Astrocyte (in vitro differentiated cells and primary cell): ENCODE measurements around the gene ATP6V0D1. TPM values are rescaled to one million over a fixed set of nuclear protein-coding genes. Genes with fewer than 3 reads are reported as not detected.

Experiments
- DNase-seq: peaks from one replicate; pipeline ENCODE4 v3.0.0-alpha.2; 2010; ENCODE audit warnings: low read depth
- FAIRE-seq: peaks from 2 replicates; lab custom pipeline; 2011; peaks lifted over from hg19 to GRCh38; lab: Jason Lieb, UNC
- H2AFZ ChIP-seq: 2 replicates; pipeline ENCODE4 v1.6.0; 2012; ENCODE audit warnings: low read depth, low read length, inconsistent platforms
- H3K27ac ChIP-seq: 2 replicates; pipeline ENCODE4 v1.5.1; 2011; ENCODE audit warnings: low read depth, low read length, inconsistent platforms
- H3K27me3 ChIP-seq: 2 replicates; pipeline ENCODE4 v1.6.0; 2011; ENCODE audit warnings: low read length, inconsistent platforms; ENCODE audit not compliant: insufficient read depth
- H3K36me3 ChIP-seq: 2 replicates; pipeline ENCODE4 v1.5.1; 2011; ENCODE audit warnings: low read length, inconsistent platforms; ENCODE audit not compliant: insufficient read depth
- H3K4me1 ChIP-seq: 2 replicates; pipeline ENCODE4 v1.5.1; 2011; ENCODE audit warnings: low read length, inconsistent platforms; ENCODE audit not compliant: insufficient read depth
- H3K4me2 ChIP-seq: 2 replicates; pipeline ENCODE4 v1.6.0; 2012; ENCODE audit warnings: low read length, inconsistent platforms
- H3K4me3 ChIP-seq: 2 replicates; pipeline ENCODE4 v1.5.1; 2011; ENCODE audit warnings: low read depth, mild to moderate bottlenecking, low read length, inconsistent platforms; ENCODE audit not compliant: insufficient read depth
- H3K79me2 ChIP-seq: 2 replicates; pipeline ENCODE4 v1.6.0; 2012; ENCODE audit warnings: mild to moderate bottlenecking, low read length, inconsistent platforms; ENCODE audit not compliant: insufficient read depth
- H3K9ac ChIP-seq: 2 replicates; pipeline ENCODE4 v1.6.0; 2012; ENCODE audit warnings: mild to moderate bottlenecking, low read length, inconsistent platforms
- H3K9me3 ChIP-seq: 2 replicates; pipeline ENCODE4 v1.5.1; 2012; ENCODE audit warnings: low read depth, mild to moderate bottlenecking, low read length, inconsistent platforms; ENCODE audit not compliant: insufficient read depth
- H4K20me1 ChIP-seq: 2 replicates; pipeline ENCODE4 v1.6.0; 2012; ENCODE audit warnings: low read length, inconsistent platforms; ENCODE audit not compliant: insufficient read depth
- H3K27ac Mint-ChIP-seq: one replicate; pipeline ENCODE4 v1.8.0; 2021; ENCODE audit warnings: mild to moderate bottlenecking, mixed read lengths; ENCODE audit not compliant: unreplicated experiment
- H3K27me3 Mint-ChIP-seq: one replicate; pipeline ENCODE4 v1.8.0; 2021; ENCODE audit warnings: low read depth, mixed read lengths; ENCODE audit not compliant: unreplicated experiment
- H3K36me3 Mint-ChIP-seq: one replicate; pipeline ENCODE4 v1.8.0; 2021; ENCODE audit warnings: low read depth, mixed read lengths; ENCODE audit not compliant: unreplicated experiment
- H3K4me1 Mint-ChIP-seq: one replicate; pipeline ENCODE4 v1.8.0; 2021; ENCODE audit warnings: low read depth, mixed read lengths; ENCODE audit not compliant: unreplicated experiment
- H3K4me3 Mint-ChIP-seq: one replicate; pipeline ENCODE4 v1.8.0; 2021; ENCODE audit warnings: mild to moderate bottlenecking, moderate library complexity, mixed read lengths; ENCODE audit not compliant: unreplicated experiment
- H3K9me3 Mint-ChIP-seq: one replicate; pipeline ENCODE4 v1.8.0; 2021; ENCODE audit warnings: mild to moderate bottlenecking, mixed read lengths; ENCODE audit not compliant: unreplicated experiment
- EZH2 ChIP-seq: IDR thresholded peaks from 2 replicates; pipeline ENCODE4 v1.6.1; 2012; ENCODE audit warnings: mild to moderate bottlenecking, low read length, inconsistent platforms; ENCODE audit not compliant: insufficient read depth
- total RNA-seq: library from RNA; stranded (reverse); gene quantifications from 2 replicates; pipeline ENCODE4 v1.2.1, GENCODE V29; 2021
- TF ChIP-seq, protein P1 (sequence below): IDR thresholded peaks from 2 replicates; pipeline ENCODE4 v1.5.1; 2011; ENCODE audit warnings: low read depth, mild to moderate bottlenecking, inconsistent platforms, low read length, moderate library complexity; ENCODE audit not compliant: insufficient read depth

Gene ATP6V0D1
- total RNA-seq, 1 donor from 2014 or later: 114 TPM

GRCh38 chr16:67482233-67482924 is 1.4 kb upstream of the ATP6V0D1 start:
- H2AFZ ChIP-seq: peak overlapping the region; percentile 88
- no peaks in the 10 kb centered on the region for H3K9me3 ChIP-seq
- H3K27ac ChIP-seq: peak overlapping the region; percentile 64
- Mint-ChIP-seq H3K27ac (peak overlapping the region; percentile 41), H3K36me3 (no peaks in the 10 kb centered on the region), H3K4me1 (peaks cover 16% of the 10 kb centered on the region), H3K9me3 (no peaks in the 10 kb centered on the region), H3K27me3 (peaks cover 2% of the 10 kb centered on the region), H3K4me3 (peak overlapping the region; percentile 98)
- peak overlapping the region; percentile 99 for H3K4me2 ChIP-seq
- DNase-seq: no peak
- H3K79me2 ChIP-seq: peaks cover 56% of the 10 kb centered on the region
- TF ChIP-seq, protein P1, sequence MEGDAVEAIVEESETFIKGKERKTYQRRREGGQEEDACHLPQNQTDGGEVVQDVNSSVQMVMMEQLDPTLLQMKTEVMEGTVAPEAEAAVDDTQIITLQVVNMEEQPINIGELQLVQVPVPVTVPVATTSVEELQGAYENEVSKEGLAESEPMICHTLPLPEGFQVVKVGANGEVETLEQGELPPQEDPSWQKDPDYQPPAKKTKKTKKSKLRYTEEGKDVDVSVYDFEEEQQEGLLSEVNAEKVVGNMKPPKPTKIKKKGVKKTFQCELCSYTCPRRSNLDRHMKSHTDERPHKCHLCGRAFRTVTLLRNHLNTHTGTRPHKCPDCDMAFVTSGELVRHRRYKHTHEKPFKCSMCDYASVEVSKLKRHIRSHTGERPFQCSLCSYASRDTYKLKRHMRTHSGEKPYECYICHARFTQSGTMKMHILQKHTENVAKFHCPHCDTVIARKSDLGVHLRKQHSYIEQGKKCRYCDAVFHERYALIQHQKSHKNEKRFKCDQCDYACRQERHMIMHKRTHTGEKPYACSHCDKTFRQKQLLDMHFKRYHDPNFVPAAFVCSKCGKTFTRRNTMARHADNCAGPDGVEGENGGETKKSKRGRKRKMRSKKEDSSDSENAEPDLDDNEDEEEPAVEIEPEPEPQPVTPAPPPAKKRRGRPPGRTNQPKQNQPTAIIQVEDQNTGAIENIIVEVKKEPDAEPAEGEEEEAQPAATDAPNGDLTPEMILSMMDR: no peak
- no peak for TF ChIP-seq EZH2
- no peak for FAIRE-seq
- H4K20me1 ChIP-seq: peaks cover 28% of the 10 kb centered on the region
- peak overlapping the region; percentile 99 for H3K9ac ChIP-seq
- H3K4me3 ChIP-seq: peak overlapping the region; percentile 86
- peaks cover 16% of the 10 kb centered on the region for H3K4me1 ChIP-seq
- no peaks in the 10 kb centered on the region for H3K36me3 ChIP-seq
- H3K27me3 ChIP-seq: no peaks in the 10 kb centered on the region

DNA sequence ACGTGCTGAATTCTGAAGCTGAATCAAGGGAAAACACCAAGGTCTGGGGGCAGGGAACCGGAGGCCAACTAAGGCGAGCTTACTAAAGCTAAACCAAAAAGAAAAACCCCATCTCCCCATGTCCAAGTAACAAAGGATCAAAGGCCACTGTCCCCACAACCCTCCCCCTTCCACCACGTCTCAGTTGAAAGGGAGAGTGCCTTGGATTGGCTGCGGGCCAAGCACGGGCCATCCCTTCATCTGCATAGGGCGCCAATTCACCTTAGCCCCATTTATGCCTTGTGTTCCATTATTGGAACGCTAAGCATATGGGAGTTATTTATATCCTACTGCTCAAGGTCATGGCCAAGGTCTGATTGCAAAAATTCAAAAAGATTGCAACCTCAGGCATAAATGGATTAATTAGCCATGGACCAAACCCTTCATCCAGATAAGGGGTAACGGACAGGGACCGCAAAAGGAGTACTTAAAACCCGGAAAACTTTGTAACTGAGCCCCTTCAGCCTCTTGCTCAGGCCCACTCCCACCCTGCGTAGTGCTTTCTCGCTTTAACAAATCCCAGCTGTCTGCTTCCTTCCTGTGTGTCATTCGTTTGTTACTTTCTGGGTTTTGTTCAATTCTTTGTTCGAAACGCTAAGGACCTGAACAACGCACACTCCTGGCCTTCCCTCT is 740 bp upstream of the ATP6V0D1 start:
- no peaks in the 10 kb centered on the region for H3K9me3 ChIP-seq
- H3K27me3 ChIP-seq: no peaks in the 10 kb centered on the region
- H3K36me3 ChIP-seq: no peaks in the 10 kb centered on the region
- H3K4me2 ChIP-seq: peak overlapping the region; percentile 99
- H3K9me3 Mint-ChIP-seq: no peaks in the 10 kb centered on the region
- H3K36me3 Mint-ChIP-seq: no peaks in the 10 kb centered on the region
- H3K9ac ChIP-seq: peak overlapping the region; percentile 99
- H3K27me3 Mint-ChIP-seq: no peaks in the 10 kb centered on the region
- FAIRE-seq (no peak), DNase-seq (peak; percentile 39)
- TF ChIP-seq EZH2: no peak
- TF ChIP-seq, protein P1: no peak
- peaks cover 63% of the 10 kb centered on the region for H3K79me2 ChIP-seq
- H3K27ac Mint-ChIP-seq: peak overlapping the region; percentile 87
- H3K4me1 Mint-ChIP-seq: peaks cover 16% of the 10 kb centered on the region
- H3K27ac ChIP-seq: peak overlapping the region; percentile 64
- peak overlapping the region; percentile 86 for H3K4me3 ChIP-seq
- peaks cover 16% of the 10 kb centered on the region for H3K4me1 ChIP-seq
- H2AFZ ChIP-seq: peak overlapping the region; percentile 88
- peaks cover 28% of the 10 kb centered on the region for H4K20me1 ChIP-seq
- H3K4me3 Mint-ChIP-seq: peak overlapping the region; percentile 98
